GM18502 (cell line): Measurements from ENCODE around the gene RND3.

Experiments
- ATAC-seq: cut with Tn5 transposase; IDR thresholded peaks from one replicate; pipeline ENCODE4 v1.9.1; 2021; ENCODE audit warnings: mild to moderate bottlenecking; ENCODE audit not compliant: unreplicated experiment, poor library complexity

Gene RND3

DNA sequence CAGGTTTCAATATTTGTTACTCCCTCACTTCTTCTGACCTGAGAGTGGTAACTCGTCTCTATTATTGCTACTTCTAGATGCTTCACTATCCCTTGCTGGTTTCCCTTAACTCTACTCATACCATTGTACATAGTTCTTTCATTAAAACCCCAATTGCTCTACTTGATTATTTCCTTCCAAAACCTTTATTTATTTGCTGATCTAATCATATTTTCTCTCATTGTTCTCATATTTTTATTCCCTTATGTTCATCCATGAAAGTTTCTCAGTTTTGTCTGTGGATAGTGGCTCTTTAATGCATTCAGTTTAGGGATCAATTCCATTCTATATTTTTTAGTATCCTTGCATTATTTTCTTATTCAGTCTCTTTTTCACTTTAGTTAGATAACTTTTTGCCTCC, 42.1 kb downstream of the RND3 start:
- ATAC-seq: no peak

DNA sequence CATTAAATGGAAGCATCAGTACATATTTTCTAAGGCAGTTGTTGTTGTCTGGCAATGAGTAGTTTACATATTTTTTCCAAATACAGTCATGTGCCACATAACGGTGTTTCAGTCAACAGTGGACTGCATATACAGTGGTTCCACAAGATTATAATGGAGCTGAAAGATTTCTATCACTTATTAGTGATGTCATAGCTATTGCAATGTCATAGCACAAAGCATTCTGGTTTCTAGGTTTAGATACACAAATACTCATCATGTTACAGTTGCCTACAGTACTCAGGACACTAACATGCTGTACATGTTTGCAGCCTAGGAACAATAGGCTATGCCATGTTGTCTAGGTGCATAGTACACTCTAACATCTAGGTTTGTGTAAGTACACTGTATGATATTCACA, 45.0 kb downstream of the RND3 start:
- no peak for ATAC-seq

DNA sequence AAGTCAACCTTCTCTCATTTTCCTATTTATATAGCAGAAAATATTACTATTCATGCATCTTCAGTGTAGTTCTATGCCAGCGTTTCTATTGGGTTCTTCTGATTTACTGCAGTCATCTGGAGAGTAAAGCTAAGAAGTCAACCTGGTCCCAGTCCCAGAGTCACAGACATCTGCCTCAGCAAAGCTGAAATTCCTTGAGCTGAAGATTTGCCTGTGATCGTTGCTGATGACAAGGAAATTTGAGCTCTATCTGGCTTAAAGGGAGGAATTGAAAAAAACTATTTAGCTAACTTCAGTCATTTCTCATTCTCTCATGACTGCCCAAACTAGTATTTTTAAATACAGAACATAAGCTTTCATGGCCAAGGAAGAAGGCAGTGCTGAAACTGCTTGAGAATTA, 45.7 kb downstream of the RND3 start:
- no peak for ATAC-seq

DNA sequence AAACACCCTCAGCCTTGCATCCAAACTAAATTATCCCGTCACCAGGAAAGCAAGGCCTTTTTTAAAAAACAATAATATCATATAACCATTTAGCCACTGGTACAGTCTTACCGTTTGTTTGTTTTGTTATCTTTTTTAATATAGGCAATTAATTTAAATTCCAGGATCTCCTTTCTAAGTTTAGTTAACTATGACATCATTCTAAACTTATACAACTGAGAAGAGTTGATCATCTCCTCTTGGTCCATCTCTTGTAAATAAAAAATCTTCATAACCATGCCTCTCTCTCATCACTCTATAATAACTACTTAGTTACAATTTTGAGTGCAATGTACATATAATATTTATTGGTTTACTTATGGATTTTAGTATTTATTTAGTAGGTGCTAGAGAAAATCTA, 46.2 kb downstream of the RND3 start:
- no peak for ATAC-seq

DNA sequence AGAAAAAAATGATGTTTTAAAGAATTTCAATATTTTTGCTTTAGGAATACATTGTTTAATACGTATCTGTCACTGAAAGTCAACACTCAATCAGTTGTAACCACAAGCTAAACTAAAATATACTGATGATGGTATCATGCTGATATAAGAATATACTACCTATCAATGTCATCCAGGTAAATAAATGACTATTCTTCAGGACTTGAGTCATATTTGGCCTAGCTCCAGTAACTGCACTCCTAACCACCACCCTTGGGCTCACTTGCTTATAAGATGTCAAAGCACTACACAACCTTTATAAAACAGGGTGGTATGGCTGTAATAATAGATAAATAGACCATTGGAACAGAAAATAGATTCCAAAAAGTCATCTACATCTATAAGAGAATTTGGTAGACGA, 48.8 kb downstream of the RND3 start:
- no peak for ATAC-seq

DNA sequence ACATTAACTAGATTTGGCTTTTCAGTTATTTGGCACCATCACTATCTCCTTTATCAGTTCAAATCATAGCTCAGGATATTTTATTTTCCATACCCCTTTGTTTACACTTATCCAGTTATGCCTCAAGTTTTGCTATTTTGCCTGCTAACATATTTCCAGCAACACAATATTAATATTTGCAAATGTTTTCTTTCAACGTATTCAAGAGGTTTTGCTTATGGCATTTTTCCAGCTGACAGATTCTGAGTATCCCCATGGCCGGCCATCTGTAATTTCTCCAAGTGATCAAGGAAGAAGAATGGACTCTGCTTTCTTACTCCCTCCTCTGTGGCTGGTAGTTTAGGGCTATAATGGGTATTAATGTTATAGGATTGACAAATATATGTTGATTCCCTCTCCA, 49.4 kb downstream of the RND3 start:
- no peak for ATAC-seq

DNA sequence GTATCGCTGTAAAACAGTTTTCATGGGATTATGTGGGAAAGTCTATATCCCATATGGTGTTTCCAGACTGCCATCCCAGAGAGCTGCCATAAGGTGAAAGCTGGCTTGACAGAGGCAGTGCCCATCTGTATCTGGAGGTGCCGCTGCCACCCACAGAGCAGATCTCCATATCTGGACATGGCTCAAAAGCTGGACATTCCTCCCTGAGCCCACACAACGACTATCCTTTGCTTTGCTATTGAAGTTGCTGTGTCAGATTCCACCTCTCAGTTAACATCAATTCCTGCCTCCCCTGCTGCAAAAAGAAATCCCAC, 55.2 kb downstream of the RND3 start:
- no peak for ATAC-seq

DNA sequence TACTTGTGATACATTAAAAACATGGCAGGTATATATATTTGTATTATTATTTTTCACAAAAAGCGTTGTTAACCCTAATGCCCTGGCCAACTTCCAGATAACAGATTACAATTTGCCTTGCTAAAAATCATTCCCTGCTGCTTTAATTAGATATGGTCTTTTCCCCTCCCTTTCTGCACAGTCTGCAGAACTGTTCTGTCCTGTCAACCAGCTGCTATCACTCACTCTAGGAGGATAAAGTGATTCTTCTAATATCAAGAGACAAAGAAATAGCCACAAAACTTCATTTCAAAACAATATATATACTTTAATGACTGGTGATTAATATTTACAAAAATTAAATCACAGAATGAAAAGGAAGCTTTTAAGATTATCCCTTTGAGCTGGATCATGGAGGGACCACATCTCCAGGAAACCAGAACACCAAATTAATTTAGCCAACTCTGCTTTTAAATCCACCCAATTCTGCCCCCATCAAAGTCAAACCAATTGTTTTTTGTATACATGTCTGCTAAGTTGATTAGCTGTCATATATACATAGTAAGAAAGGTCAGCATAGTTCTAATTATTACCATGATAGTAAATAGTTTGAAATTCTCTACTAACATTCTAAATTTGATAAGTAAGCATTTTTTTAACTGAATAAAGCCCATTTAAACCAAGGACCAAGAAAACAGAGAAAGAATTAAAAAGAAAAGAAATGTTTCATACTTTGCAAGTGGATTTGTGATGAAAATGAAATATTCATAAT, 55.7 kb downstream of the RND3 start:
- no peak for ATAC-seq

DNA sequence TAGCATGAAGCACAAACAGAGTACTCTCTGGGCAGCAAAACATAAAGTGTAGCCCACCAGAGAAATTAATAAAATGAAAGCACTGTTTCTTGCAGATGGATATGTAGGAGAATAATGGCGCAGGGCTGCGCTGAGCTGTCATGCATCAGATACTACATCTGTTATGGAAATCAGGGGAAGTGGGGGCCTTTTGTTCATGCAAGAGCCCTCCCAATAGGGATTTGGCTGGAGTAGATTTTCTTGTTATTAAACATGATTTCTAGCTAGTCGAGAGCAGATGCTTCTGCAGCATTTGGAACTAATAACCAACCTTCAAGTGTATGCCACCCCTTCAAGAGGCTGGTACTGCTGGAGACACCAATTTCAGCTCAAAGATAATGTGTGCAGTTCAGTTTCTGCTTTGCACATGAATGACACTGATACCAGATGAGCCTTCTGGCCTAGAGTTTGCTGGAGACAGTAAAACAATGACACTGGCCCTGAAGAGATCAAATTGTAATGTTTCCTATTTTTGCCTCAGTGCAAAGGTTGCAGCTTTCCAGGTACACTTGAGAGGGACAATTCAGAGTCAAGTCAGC, 58.0 kb downstream of the RND3 start:
- ATAC-seq: no peak

DNA sequence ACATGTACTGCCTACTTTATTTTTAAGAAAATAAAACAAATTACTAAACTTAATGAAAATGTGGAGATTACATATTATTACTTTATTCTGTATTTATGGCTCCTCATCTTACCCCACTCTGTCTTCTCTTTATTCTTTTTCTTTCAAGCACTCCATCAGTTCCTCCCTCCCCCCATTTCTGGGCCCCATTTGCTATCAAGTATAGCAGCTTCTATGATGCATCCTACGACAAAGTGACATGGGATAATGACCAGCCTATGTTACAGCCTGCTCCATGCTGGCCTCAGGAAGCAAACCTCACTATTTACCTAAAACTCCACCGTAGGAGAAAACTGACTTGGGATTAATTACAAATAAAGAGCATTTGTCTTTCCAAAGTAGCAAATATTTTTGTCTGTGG, 58.8 kb downstream of the RND3 start:
- ATAC-seq: no peak

DNA sequence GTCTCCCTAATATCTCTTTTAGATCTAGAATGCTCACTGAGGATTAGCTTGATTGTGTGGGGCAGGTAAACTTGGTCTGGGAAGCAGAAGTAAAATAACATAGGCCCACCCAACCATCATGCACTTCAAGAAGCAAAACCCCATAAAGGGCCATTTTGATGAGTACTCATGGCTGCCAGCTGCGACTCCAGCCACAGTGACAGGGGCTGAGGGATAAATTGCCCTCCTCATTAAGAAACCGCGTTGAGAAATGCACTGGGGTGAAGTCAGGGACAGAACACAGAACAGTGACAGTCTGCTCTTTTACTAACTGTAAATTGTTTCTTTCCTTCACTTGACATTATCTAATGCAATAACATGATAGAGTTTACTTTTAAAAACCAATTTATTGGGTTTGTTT, 60.2 kb downstream of the RND3 start:
- ATAC-seq: no peak

DNA sequence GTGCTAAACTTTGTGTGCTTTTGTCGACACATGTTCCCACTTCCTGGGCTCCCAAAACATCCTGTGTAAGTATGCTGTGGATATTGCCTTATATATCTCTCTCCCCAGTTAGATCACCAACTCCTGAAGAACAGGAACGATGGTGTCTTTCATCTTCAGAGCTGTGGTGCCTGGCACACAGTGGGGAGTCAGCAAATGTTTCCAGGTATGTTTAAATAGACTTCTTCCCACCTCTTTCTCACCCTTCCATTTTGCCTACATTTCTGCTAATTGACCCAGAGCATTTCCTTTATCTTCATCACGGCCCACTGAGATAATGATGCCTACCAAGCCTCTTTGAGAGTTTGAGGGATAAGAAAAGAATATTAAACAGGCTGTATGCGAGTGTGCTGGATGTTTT, 60.7 kb downstream of the RND3 start:
- ATAC-seq: no peak

DNA sequence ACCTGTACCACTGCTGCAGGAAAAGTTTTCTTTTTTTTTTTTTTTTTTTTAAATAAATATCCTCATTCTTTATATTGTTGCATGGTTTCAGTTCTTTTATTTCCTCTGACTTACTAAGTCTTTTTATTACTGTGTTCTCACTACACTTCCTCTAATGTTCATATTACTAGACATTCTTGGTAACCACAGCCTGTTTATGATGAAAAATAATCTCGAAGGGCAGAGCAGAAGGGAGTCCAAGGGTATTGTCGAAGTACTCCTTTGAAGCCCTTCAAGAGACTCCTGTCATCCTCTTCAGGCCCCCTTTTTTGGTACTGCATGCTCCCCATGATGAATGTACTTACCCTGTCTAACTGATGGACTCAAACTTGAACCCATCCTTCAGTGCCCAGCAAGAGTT, 61.2 kb downstream of the RND3 start:
- ATAC-seq: no peak

DNA sequence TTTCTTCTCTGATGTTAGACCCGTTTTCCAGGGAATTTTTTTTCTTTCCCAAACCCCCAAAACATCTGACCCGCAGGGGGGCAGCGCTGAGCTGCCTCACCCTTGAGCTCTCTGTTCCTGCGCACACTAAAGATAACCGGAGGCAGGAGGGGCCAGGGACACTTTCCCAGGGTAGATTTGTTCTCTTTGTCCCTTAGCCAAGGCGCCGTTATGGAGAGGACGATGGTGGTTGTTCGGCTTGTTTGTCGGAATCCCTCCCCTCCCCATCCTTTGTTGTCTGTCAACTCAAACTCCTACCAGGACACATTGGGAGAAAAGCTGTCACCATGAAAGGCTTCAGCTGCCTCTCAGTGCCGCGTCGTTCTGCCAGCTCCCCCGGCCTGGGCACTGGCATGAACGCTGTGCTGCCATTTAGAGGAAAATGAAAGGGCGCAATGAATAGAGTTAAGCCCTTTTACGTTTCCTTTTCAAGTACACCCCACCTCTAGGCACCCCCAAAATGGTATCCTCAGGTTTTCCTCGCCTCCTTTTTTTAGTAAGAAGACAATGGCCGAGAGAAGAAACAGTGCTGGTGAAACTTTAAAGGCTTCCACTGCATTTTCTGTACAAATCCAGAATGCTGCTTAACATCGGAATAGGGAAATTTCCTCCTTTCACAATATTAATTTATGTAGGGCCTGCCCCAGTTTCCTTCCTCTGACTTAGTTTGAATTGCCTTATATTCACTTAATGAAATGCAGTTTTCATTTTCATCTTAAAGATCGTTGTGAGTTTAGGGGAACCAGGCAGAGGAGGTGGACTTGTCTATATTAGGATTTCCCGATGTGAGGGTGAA, 62.1 kb downstream of the RND3 start:
- ATAC-seq: no peak

DNA sequence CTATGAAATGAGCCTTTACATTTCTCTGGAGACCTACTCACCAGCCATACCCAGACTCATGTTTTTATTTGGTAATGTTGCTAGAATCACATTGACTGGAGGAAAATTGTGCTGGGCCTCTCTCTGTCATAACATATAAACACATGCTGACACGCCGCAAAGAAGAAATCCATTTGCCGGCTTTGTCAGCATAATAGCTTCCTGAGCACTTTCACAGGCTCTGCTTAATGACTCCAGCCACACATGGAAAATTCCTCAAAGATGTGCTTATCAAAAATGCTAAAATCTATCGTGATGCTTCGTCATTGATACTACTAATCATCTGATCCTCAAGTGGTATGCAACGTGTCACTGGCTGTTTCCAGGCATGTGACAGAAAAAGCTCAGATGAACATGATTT, 63.1 kb downstream of the RND3 start:
- ATAC-seq: no peak

DNA sequence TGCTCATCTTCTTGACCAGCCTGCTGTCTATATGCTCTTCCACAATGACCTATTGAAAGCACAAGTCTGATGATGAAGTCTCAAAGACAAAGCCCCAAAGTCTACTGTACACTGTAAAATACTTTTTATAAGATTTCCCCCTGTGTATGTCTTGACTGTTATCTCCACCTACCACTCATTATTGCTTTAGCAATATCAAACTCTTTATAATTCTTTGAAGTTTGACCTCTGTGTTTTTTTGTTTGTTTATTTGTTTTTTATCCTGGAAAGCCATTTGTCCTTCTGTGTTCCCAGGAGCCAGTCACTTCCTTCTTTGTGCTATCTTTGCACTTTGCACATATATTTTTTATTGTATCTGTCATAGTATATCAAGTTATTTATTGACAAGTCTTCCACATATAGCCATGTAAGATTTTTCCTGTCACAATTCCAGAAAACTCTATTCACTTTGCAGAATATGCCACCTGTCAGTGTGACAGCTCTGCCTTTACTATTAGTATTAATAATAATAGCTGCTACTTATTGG, 66.3 kb downstream of the RND3 start:
- no peak for ATAC-seq

DNA sequence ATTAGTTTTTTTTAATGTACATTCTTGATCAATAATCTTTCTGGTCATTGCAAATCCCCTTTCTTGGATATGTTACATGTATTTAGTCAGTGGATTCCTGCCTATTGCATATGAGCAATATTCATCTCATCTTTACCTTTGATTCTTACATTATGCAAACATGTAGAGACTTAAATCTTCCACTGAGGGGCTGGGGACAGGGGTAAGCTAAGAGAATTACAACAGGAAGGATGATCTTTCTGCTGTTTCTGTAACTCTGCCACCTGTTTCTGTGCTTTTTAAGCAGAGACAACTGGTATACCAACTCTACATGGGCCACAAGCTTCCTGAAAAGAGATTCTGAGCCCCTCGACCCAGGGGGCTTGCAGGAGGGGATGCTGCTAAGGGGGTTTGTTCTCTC, 68.6 kb downstream of the RND3 start:
- ATAC-seq: no peak
